ENCODE measurements around the gene GASK1B. TPM values are rescaled to one million over a fixed set of nuclear protein-coding genes. Genes with fewer than 3 reads are reported as not detected.
A peak's percentile ranks its signal among the peaks of the same experiment; 100 is the strongest.

The GASK1B gene
- total RNA-seq, 1 experiment from 2014 or later, result 16.1 TPM

- no peak for DNase-seq (ENCODE audit: low spot score)
These were observed 14.0 kb upstream of the GASK1B start for GRCh38 chr4:158186815-158187214.

- DNase-seq (ENCODE audit: low spot score), result no peak
These were observed 9.9 kb upstream of the GASK1B start for GRCh38 chr4:158182736-158183135.

GRCh38 chr4:158181906-158182305 is 9.1 kb upstream of the GASK1B start:
- DNase-seq (ENCODE audit: low spot score), result no peak

GRCh38 chr4:158179465-158179864 is 6.6 kb upstream of the GASK1B start:
- no peak for DNase-seq (ENCODE audit: low spot score)

- no peak for DNase-seq (ENCODE audit: low spot score)
These were observed 4.0 kb upstream of the GASK1B start for GRCh38 chr4:158176776-158177175.

GRCh38 chr4:158176108-158176507 is 3.3 kb upstream of the GASK1B start:
- DNase-seq (ENCODE audit: low spot score), result peak; percentile 55

GRCh38 chr4:158170691-158171561 is 1.9 kb downstream of the GASK1B start:
- peak; percentile 34 for DNase-seq (ENCODE audit: low spot score)

- DNase-seq (ENCODE audit: low spot score), result peak; percentile 28
These were observed 2.7 kb downstream of the GASK1B start for GRCh38 chr4:158169931-158170690.

GRCh38 chr4:158169506-158169905 is 3.3 kb downstream of the GASK1B start:
- DNase-seq (ENCODE audit: low spot score), result peak; percentile 22

- DNase-seq (ENCODE audit: low spot score), result no peak
These were observed 4.2 kb downstream of the GASK1B start for GRCh38 chr4:158168606-158169005.

GRCh38 chr4:158166701-158167100 is 6.1 kb downstream of the GASK1B start:
- DNase-seq (ENCODE audit: low spot score), result no peak

GRCh38 chr4:158164768-158165213 is 8.0 kb downstream of the GASK1B start:
- DNase-seq (ENCODE audit: low spot score), result no peak

GRCh38 chr4:158163941-158164767 is 8.7 kb downstream of the GASK1B start:
- no peak for DNase-seq (ENCODE audit: low spot score)

- no peak for DNase-seq (ENCODE audit: low spot score)
These were observed 10.2 kb downstream of the GASK1B start for GRCh38 chr4:158162631-158163030.

- peak; percentile 75 for DNase-seq (ENCODE audit: low spot score)
These were observed 11.1 kb downstream of the GASK1B start for GRCh38 chr4:158161551-158162354.

- no peak for DNase-seq (ENCODE audit: low spot score)
These were observed 13.1 kb downstream of the GASK1B start for GRCh38 chr4:158159718-158160094.

GRCh38 chr4:158159054-158159717 is 13.6 kb downstream of the GASK1B start:
- DNase-seq (ENCODE audit: low spot score), result no peak

GRCh38 chr4:158157412-158157811 is 15.4 kb downstream of the GASK1B start:
- DNase-seq (ENCODE audit: low spot score), result no peak

- peak; percentile 78 for DNase-seq (ENCODE audit: low spot score)
These were observed 17.0 kb downstream of the GASK1B start for GRCh38 chr4:158155656-158156356.

- no peak for DNase-seq (ENCODE audit: low spot score)
These were observed 25.7 kb downstream of the GASK1B start for GRCh38 chr4:158147151-158147550.

All from HT-29 (cell line).